Suprapubic skin (tissue), 4 donors: ENCODE measurements around the gene ZNF205.

Experiments used
- EP300 ChIP-seq: sonication (generic); formaldehyde crosslinking; IDR thresholded peaks from one replicate; pipeline ENCODE4 v1.6.1; 2017; ENCODE audit warnings: antibody characterized with exemption
- POLR2A ChIP-seq, 2 donors: fragments of 450-650 bp; IDR thresholded peaks; one replicate each; pipeline ENCODE4 v1.6.1; 2017; ENCODE audit warnings: antibody characterized with exemption in 2 of 2, mild to moderate bottlenecking in 2 of 2, moderate library complexity in 2 of 2
- POLR2AphosphoS5 ChIP-seq, 3 donors: sonication (generic); formaldehyde crosslinking; IDR thresholded peaks; one replicate each; pipeline ENCODE4 v1.6.1; 2017; ENCODE audit warnings: antibody characterized with exemption in 3 of 3
- TF ChIP-seq, protein P1 (sequence below), 2 donors: fragments of 200-600 bp in 1 of 2; fragments of 450-650 bp in 1 of 2; sonication (generic) in 1 of 2; IDR thresholded peaks; one replicate each; pipeline ENCODE4 v1.5.1; 2016 to 2019; ENCODE audit warnings: antibody characterized with exemption in 2 of 2, mild to moderate bottlenecking in 1 of 2, moderate library complexity in 1 of 2

DNA sequence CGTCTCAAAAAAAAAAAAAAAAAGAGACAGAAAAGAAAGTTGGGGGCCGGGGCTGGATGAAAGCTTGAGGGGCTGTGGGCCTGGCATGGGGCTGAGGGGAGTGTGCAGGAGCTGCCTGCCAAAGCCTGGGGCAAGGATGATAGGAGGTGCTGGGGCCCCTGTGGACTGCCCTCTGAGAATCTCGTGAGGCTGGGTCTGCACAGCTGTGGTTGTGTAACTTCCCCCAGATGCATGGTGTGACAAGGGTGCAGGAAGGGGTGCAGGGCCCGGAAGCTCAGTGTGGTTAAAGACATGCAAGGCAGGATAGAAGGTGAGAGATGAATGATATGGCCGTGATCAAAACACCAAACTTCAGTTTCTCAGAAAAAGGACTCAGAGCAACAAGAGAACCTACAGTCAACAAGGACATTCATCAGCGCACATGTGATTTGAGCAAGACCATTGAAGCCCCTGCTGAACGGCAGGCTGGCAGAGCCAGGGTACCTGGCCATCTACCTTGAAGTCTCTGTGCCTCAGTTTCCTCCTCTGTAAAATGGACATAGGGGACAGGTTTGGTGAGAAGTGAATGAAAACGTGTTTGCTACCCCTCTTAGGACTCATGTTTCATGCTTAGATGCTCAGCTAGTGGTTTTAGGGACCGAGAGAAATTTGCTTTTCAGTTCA is 37.4 kb upstream of the ZNF205 start:
- TF ChIP-seq, protein P1, sequence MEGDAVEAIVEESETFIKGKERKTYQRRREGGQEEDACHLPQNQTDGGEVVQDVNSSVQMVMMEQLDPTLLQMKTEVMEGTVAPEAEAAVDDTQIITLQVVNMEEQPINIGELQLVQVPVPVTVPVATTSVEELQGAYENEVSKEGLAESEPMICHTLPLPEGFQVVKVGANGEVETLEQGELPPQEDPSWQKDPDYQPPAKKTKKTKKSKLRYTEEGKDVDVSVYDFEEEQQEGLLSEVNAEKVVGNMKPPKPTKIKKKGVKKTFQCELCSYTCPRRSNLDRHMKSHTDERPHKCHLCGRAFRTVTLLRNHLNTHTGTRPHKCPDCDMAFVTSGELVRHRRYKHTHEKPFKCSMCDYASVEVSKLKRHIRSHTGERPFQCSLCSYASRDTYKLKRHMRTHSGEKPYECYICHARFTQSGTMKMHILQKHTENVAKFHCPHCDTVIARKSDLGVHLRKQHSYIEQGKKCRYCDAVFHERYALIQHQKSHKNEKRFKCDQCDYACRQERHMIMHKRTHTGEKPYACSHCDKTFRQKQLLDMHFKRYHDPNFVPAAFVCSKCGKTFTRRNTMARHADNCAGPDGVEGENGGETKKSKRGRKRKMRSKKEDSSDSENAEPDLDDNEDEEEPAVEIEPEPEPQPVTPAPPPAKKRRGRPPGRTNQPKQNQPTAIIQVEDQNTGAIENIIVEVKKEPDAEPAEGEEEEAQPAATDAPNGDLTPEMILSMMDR (IDR thresholded peaks at IDR 0.05) = no peak
- TF ChIP-seq POLR2A (IDR thresholded peaks at IDR 0.05) (no peak), EP300 (no peak), POLR2AphosphoS5 (IDR thresholded peaks at IDR 0.05) (no peak)
